HL-60/S4 treated with phorbol 12-myristate 13-acetate at 8.2 ng/mL for 4 days and 3 days (cell line): ENCODE results near the gene PRR18.
"Not testable (repeated sequence)": the region's sequence is repeated elsewhere in the genome, so short reads cannot be mapped to it uniquely, and the experiment has no call there.

Experiments used
- in situ Hi-C: fragments of 300-500 bp; cut with MboI; formaldehyde crosslinking; loops from 2 replicates; pipeline ENCODE4 v1.15.0; 2022; ENCODE audit warnings: low sequenced_read_pairs

PRR18 gene

GRCh38 chr6:166308033-166308768 lies at the start of gene PRR18:
Gene PRR18, minus strand, starts transcription at chr6:166308392. Its CDS starts 250 bp downstream, at chr6:166308142.
- in situ Hi-C loops, result no loop called here

GRCh38 chr6:166355552-166355951 lies 47.4 kb upstream of the PRR18 start:
- in situ Hi-C loops, result no loop called here

GRCh38 chr6:166354965-166355364 lies 46.8 kb upstream of the PRR18 start:
- in situ Hi-C loops, result no loop called here

- in situ Hi-C loops, result no loop called here
Observed at GRCh38 chr6:166354143-166354542, 46.0 kb upstream of the PRR18 start.

- in situ Hi-C loops, result no loop called here
Observed at GRCh38 chr6:166353507-166353906, 45.3 kb upstream of the PRR18 start.

GRCh38 chr6:166352923-166353322 lies 44.7 kb upstream of the PRR18 start:
- in situ Hi-C loops, result no loop called here

- in situ Hi-C loops, result no loop called here
Observed at GRCh38 chr6:166351715-166352285, 43.6 kb upstream of the PRR18 start.

- in situ Hi-C loops, result no loop called here
Observed at GRCh38 chr6:166348305-166348949, 40.2 kb upstream of the PRR18 start.

GRCh38 chr6:166346965-166347364 lies 38.8 kb upstream of the PRR18 start:
- in situ Hi-C loops, result no loop called here

- in situ Hi-C loops, result no loop called here
Observed at GRCh38 chr6:166346449-166346848, 38.3 kb upstream of the PRR18 start.

GRCh38 chr6:166345672-166346071 lies 37.5 kb upstream of the PRR18 start:
- in situ Hi-C loops, result not testable (repeated sequence)

GRCh38 chr6:166344921-166345320 lies 36.7 kb upstream of the PRR18 start:
- in situ Hi-C loops, result not testable (repeated sequence)

- in situ Hi-C loops, result no loop called here
Observed at GRCh38 chr6:166344240-166344639, 36.0 kb upstream of the PRR18 start.

- in situ Hi-C loops, result no loop called here
Observed at GRCh38 chr6:166343150-166343487, 34.9 kb upstream of the PRR18 start.

GRCh38 chr6:166342349-166343149 lies 34.4 kb upstream of the PRR18 start, which contains the start of gene SFT2D1:
Gene SFT2D1, minus strand, starts transcription at chr6:166342545. Its CDS starts 64 bp downstream, at chr6:166342481.
- in situ Hi-C loops, result no loop called here

GRCh38 chr6:166341977-166342348 lies 33.8 kb upstream of the PRR18 start:
- in situ Hi-C loops, result no loop called here

- in situ Hi-C loops, result no loop called here
Observed at GRCh38 chr6:166341464-166341863, 33.3 kb upstream of the PRR18 start.

- in situ Hi-C loops, result no loop called here
Observed at GRCh38 chr6:166338854-166339253, 30.7 kb upstream of the PRR18 start.

- in situ Hi-C loops, result no loop called here
Observed at GRCh38 chr6:166336847-166337246, 28.7 kb upstream of the PRR18 start.

- in situ Hi-C loops, result no loop called here
Observed at GRCh38 chr6:166335378-166336302, 27.4 kb upstream of the PRR18 start.
